OCI-LY1 (cell line): ENCODE measurements around the gene SIRPA.

Source experiments
- CTCF ChIP-seq: fragments of 200-600 bp; sonication (generic), shearing (Covaris generic); IDR thresholded peaks from 2 replicates; pipeline ENCODE4 v1.5.1; 2017; ENCODE audit warnings: mild to moderate bottlenecking, antibody characterized with exemption, low read length, moderate library complexity, mixed read lengths
- EZH2 ChIP-seq: fragments of 200-600 bp; sonication (generic), shearing (Covaris generic); IDR thresholded peaks from 2 replicates; pipeline ENCODE4 v1.8.0; 2017; ENCODE audit warnings: borderline replicate concordance, mixed run types, mild to moderate bottlenecking, antibody characterized with exemption, low read length, moderate library complexity, mixed read lengths

- no peak for TF ChIP-seq CTCF
- no peak for TF ChIP-seq EZH2
Measured at GRCh38 chr20:1945134-1945618, 50.0 kb downstream of the SIRPA start.
